GM19468 (cell line): ENCODE data around the gene ZNF652.
"Not testable (repeated sequence)": the region's sequence is repeated elsewhere in the genome, so short reads cannot be mapped to it uniquely, and the experiment has no call there.

ENCODE experiments used
- ATAC-seq: cut with Tn5 transposase; IDR thresholded peaks from one replicate; pipeline ENCODE4 v1.9.1; 2021; ENCODE audit warnings: mild to moderate bottlenecking, moderate library complexity, moderate number of reproducible peaks; ENCODE audit not compliant: unreplicated experiment; ENCODE audit errors: extremely low read depth

The ZNF652 gene

DNA sequence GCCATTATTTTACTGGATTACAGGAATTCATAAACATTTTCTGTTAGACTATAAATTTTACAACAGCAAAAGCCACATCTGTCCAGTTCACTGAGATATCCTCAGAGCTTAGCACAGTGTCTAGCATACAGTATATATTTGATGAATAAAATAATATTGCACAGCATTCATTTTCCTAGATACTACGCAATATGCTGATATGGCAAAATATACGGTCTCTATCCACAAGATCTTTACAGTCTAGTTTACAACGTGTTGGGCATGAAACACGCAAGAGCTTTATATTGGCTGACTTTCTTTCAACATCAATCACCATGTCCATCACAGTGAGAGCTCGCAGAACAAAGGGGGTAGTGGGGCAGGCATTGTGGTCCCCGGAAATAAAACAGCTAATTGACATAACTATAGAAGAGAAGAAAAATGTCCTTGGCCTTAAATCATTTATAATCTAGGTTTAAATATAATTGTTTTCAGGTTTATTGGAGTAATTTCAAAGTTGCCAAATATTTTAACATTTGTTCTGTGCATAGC, 43.5 kb downstream of the ZNF652 start:
- ATAC-seq = no peak

GRCh38 chr17:49316889-49317675, 45.0 kb downstream of the ZNF652 start:
- no peak for ATAC-seq

GRCh38 chr17:49316258-49316570, 45.8 kb downstream of the ZNF652 start:
- no peak for ATAC-seq

DNA sequence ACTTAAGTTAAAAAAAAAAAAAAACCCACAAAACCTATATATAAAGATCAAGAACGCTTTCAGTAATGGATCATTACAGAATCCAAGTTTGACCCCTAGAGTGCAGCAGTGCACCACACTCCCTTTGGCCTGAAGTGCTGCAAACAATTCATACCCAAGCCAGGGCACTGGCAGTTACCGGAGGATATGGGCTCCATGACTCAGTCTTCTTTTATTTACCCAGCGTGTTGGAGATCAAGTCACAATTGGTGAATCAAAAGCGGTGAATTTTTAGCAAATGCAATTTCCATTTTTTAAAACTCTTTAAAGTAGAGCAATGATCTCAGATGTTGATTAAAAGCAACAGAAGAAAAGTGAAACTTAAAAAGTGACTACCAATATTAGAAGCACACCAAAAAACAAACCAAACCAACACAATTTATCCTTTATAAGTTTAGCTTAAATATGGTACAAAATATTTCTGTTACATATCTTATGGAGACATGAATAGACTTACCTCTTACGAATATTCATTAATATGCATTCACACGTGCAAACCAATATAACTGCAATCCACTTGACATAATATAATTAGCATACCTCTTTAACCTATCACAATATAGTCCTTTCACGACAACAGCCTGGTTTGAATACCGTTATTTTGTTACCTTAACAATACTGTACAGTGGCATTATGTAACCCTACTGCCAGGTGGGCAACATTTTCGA, 46.3 kb downstream of the ZNF652 start:
- ATAC-seq = peak; percentile 43

GRCh38 chr17:49312722-49313121, 49.3 kb downstream of the ZNF652 start:
- ATAC-seq = no peak

DNA sequence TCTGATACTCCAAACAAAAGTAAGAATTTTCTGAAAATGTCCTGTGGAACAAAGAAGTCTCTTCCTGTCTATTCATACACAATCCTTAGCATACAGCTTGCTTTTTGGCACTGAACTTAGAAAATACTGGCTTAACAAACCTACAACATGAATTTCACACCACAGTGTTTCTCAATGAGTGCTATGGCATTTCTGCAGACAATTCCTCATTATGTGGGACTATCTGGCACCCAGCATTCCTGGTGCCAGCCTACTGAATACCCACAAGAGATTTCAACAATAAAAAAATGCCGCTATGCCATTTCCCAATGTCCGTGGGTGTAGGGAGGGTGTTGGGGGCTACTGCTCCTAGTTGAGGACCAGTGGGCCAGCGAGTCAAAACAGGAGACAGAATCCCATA, 62.1 kb downstream of the ZNF652 start:
- no peak for ATAC-seq

- ATAC-seq = no peak
Observed at GRCh38 chr17:49298371-49298976, 63.6 kb downstream of the ZNF652 start.

DNA sequence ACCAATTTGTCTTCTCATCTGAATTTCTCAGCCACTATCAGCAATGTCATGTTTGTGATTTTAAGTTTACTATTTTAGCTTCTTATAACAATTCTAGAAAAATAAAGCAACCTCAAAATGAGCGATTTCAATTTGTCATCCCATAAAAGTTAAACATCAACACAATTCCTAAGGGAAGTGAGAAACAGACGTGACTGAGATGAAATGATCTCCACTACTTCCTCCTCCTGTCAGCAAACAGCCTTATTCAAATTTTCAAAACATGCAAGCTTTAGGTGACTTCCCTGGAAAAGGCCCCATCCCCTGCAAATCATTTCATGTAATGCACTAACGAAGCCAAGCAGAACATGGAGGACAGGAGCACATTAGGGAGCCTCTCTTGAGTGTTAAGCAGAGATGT, 64.9 kb downstream of the ZNF652 start:
- ATAC-seq = no peak

- no peak for ATAC-seq
Observed at GRCh38 chr17:49294122-49294521, 67.9 kb downstream of the ZNF652 start.

- ATAC-seq = no peak
Observed at GRCh38 chr17:49292901-49293300, 69.1 kb downstream of the ZNF652 start.

DNA sequence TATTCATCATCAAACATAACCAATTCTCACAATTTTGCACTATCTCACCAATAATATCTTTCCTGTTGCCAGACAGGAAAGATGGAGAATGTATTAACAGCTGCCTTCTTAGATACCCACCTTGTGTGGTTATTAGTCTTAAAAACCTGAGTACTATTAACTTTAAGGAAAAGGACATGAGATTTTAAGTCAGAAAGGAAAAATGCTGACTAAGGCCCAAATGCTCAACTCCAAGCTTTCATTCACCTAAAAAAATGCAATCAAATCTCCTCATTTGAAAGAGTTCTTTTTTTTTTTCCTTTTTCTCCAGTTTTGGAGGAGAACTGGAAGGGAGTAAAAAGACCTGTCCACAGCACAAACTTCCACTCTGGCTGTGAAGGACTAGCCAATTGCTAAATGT, 70.1 kb downstream of the ZNF652 start:
- no peak for ATAC-seq

GRCh38 chr17:49290690-49291359, 71.2 kb downstream of the ZNF652 start:
- no peak for ATAC-seq

DNA sequence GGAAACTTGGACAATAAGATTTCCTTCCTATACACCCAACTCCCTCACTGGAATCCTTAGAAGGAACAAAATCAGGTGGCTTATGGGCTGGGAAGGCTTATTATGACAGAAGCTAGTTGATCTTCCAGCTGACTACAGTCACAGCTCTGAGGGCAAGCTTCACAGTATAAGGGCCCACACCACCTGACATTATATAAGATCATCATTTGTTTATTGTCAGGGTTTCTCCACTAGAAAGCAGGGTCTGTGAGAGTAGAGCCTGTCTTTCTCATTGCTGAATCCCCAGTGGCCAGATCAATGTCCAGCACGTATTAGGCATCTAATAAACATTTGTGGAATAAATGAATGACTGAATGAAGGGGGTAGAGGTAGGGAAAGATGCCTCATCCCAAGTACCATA, 73.7 kb downstream of the ZNF652 start:
- ATAC-seq = no peak

DNA sequence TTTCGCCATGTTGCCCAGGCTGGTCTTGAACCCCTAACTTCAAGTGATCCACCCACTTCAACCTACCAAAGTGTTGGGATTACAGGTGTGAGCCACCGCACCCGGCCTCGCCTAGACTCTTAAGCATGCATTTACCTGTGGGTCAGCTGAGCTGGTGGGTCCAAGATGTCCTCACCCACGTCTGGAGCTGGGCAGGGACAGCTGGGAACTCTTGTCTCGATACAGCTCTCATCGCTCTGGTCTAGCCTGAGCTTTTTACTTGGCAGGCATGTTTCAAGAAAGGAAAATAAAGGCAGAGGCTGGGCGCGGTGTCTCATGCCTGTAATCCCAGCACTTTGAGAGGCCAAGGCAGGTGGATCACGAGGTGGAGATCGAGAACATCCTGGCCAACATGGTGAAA, 74.6 kb downstream of the ZNF652 start:
- no peak for ATAC-seq

DNA sequence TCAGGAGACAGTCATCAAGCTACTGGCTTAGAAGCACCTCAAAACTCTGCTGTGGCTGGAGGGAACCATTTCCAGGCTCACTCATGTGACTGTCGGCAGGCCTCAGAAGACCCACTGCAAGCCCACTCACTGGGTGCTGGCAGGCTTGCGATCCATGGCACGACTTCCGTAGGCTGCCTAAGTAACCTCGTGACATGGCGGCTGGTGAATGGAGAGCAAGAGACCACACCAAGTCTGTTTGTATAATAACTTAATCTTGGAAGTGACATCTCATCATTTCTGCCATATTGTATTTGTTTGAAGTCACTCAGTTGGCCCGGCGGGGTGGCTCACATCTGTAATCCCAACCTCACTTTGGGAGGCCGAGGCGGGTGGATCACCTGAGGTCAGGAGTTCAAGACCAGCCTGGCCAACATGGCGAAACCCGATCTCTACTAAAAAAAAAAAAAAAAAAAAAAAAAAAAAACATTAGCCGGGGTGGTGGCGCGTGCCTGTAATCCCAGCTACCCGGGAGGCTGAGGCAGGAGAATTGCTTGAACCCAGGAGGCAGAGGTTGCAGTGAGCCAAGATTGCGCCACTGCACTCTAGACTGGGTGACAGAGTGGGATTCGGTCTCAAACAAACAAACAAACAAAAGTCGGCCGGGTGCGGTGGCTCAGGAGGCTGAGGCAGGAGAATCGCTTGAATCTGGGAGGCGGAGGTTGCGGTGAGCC, 75.6 kb downstream of the ZNF652 start:
- not testable (repeated sequence) for ATAC-seq

DNA sequence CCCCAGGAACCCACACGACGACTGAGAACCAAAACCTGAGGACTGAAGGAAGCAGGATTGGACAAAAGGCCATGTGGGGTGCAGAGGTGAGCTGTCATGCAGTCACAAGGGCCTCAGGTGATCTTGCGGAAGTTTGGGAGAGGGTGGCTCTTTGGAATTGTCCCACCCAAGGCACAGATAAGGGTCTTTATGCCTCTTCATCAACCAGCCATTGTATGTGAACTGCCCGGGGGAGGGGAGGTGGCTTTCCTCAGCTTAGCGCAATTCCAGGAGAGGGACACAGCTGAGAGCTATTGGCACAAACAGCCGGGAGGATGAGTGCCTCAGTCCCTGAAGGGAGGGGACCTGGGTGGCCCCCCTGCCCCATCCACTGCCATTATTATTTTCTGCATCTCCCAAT, 76.3 kb downstream of the ZNF652 start:
- no peak for ATAC-seq

GRCh38 chr17:49280918-49281317, 81.1 kb downstream of the ZNF652 start:
- ATAC-seq = no peak

DNA sequence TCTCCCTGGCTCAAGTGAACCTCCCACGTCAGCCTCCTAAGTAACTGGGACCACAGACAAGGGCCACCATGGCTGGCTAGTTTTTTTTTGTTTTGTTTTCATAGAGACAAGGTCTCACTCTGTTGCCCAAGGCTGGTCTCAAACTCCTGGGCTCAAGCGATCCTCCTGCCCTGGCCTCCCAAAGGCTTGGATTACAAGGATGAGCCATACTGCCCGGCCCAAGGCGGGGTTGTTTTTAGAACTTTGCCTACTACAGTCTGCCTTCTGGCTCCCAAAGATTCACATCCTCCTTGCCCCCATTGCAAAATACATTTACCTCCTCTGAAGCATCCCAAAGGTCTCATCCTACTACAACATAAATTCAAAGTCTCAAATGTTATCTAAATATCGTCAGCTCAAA, 82.0 kb downstream of the ZNF652 start:
- ATAC-seq = no peak

- ATAC-seq = not testable (repeated sequence)
Observed at GRCh38 chr17:49279263-49280015, 82.6 kb downstream of the ZNF652 start.
